Activated naive CD4-positive, alpha-beta T cell treated with anti-CD3 and anti-CD28 coated beads for 36 hours (primary cell): ENCODE measurements around the gene C1QTNF3. TPM values are rescaled to one million over a fixed set of nuclear protein-coding genes. Genes with fewer than 3 reads are reported as not detected.
"Not testable (repeated sequence)": the region's sequence is repeated elsewhere in the genome, so short reads cannot be mapped to it uniquely, and the experiment has no call there.

Source experiments
- CTCF ChIA-PET: fragments of 350-600 bp; sonication (Branson Sonifier 250); formaldehyde crosslinking; loops from one replicate; lab custom pipeline; 2021; ENCODE audit warnings: antibody characterized with exemption; lab: Charles Lee
- DNase-seq: peaks from one replicate; pipeline ENCODE4 v3.0.0-alpha.2; 2020
- H3K27ac Mint-ChIP-seq: one replicate; pipeline ENCODE4 v1.8.0; 2021; ENCODE audit warnings: mild to moderate bottlenecking, mixed read lengths
- H3K27me3 Mint-ChIP-seq: one replicate; pipeline ENCODE4 v1.8.0; 2021; ENCODE audit warnings: low read depth, mixed read lengths
- H3K36me3 Mint-ChIP-seq: one replicate; pipeline ENCODE4 v1.8.0; 2021; ENCODE audit warnings: low read depth, mixed read lengths
- H3K4me1 Mint-ChIP-seq: one replicate; pipeline ENCODE4 v1.8.0; 2021; ENCODE audit warnings: low read depth, mixed read lengths
- H3K4me3 Mint-ChIP-seq: one replicate; pipeline ENCODE4 v1.8.0; 2021; ENCODE audit warnings: mild to moderate bottlenecking, moderate library complexity, mixed read lengths
- H3K9me3 Mint-ChIP-seq: one replicate; pipeline ENCODE4 v1.8.0; 2021; ENCODE audit warnings: mixed read lengths
- intact Hi-C: fragments of 100-400 bp; cut with micrococcal nuclease; formaldehyde crosslinking; loops from one replicate; pipeline ENCODE4 v1.15.1; 2023
- total RNA-seq, 2 experiments: library from RNA; stranded (reverse); gene quantifications; one replicate each; pipeline ENCODE4 v1.2.3, GENCODE V29; 2021

The C1QTNF3 gene, protein sequence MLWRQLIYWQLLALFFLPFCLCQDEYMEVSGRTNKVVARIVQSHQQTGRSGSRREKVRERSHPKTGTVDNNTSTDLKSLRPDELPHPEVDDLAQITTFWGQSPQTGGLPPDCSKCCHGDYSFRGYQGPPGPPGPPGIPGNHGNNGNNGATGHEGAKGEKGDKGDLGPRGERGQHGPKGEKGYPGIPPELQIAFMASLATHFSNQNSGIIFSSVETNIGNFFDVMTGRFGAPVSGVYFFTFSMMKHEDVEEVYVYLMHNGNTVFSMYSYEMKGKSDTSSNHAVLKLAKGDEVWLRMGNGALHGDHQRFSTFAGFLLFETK
- 1 to 10 TPM; 1.1 to 1.7 TPM for total RNA-seq

DNA sequence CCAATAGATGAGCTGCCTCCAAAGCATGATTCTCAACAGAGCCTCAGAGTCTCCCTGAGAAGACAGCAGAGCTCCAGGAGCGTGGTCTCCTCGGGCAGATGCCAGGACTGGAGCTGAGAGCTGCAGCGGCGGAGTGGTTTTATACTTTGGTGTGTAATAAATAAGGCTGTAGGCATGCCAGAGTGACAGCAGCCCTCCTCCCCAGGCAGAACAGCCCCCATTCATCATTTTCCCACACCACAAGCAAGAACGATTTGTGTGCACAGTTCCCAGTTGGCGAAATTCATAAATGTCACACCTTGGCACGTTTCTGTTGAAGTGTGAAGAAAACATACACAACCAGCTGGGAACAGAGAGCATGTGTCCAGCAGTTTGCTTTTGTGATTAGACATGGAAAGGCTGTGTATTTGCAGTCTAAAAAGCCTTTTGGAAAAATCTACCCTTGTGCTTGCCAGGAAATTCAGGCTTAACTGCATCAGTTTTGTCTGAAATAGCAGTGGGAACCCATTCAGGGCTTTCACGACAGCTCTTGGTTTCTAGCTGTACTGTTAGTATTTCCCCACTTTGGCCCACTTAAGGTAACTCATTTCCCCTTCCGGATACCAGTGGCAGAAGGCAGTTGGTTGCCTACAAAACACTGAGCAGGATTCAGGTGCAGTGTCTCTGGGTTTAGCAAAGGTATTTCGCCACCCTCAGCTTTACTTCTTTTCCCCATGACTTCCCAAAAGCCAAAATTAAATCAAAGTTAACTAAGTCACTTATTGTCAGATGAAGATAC, at the start of gene C1QTNF3:
C1QTNF3 (minus strand) TSS at position 115 of the 778 bp plus-strand sequence; CDS start at position 27, 88 bp downstream.
- CTCF ChIA-PET: no interaction called here
- peaks cover 5% of the 10 kb centered on the region for H3K36me3 Mint-ChIP-seq
- H3K27me3 Mint-ChIP-seq: no peaks in the 10 kb centered on the region
- H3K4me1 Mint-ChIP-seq: no peaks in the 10 kb centered on the region
- H3K4me3 Mint-ChIP-seq: no peak within 1 kb of the TSS
- H3K27ac Mint-ChIP-seq: no peak within 1 kb of the TSS
- intact Hi-C loops: no loop called here
- H3K9me3 Mint-ChIP-seq: no peaks in the 10 kb centered on the region
- DNase-seq: no peak

DNA sequence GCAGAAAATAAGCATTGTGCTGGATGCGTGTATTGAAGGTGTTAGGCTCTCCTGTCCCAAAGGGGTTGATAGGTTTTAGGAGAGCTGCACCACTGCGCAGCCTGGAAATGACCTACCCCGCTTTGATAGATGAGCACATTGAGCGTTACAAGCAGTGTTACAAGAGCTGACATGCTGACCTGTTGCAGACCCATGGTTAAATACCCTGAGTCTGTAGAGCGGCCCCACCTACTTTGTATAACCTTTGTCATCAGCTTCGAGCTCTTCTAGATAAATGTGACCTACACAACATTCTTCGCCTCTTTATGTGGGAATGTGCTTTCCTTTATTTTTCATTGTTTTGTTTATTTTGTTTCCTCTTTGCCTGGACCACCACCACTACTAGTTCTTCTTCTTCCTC, 48.0 kb upstream of the C1QTNF3 start:
- CTCF ChIA-PET: not testable (repeated sequence)

DNA sequence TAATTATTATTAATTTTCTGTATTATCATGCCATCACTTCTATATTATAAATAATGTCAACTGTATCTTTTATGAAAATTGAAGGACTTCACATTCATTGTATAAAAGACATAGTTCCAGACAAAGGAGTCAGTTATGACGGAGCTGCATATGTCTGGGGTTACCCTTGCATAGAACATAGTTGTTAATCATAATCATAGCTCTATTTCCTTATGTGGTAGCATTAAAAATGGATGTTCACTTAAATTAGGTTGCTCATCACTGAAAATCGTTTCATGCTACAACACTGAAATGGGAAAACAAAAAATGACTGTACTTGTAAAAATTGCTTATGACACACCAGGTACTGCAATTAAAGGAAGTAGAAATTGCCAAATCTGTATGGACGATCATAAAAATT, 46.8 kb upstream of the C1QTNF3 start:
- H3K9me3 Mint-ChIP-seq, H3K4me3 Mint-ChIP-seq, H3K27me3 Mint-ChIP-seq, H3K4me1 Mint-ChIP-seq, CTCF ChIA-PET, DNase-seq, H3K27ac Mint-ChIP-seq, H3K36me3 Mint-ChIP-seq, intact Hi-C loops: not testable (repeated sequence)

More for the DNA sequence above, 48.0 kb upstream of the C1QTNF3 start:
- DNase-seq, intact Hi-C loops, H3K9me3 Mint-ChIP-seq, H3K27ac Mint-ChIP-seq, H3K27me3 Mint-ChIP-seq, H3K4me1 Mint-ChIP-seq, H3K36me3 Mint-ChIP-seq, H3K4me3 Mint-ChIP-seq: not testable (repeated sequence)

DNA sequence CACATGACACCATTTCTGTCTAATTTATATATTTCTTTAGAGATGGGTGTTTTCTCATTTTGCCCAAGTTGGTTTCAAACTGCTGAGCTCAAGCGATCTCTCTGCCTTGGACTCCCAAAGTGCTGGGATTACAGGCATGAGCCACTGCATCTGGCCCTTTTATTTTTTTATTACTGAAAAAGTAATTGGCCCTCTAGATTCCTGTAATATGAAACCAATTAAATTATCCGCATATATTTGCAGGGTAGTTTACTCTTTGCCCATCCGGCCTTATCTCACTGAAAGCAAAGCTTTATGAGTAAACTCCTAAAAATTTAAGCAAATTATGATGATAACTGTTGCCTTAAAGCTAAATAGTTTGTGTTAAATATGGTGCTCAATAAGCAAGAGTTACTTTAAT, 44.7 kb upstream of the C1QTNF3 start:
- intact Hi-C loops, H3K27me3 Mint-ChIP-seq, H3K4me3 Mint-ChIP-seq, H3K9me3 Mint-ChIP-seq, CTCF ChIA-PET, DNase-seq, H3K4me1 Mint-ChIP-seq, H3K27ac Mint-ChIP-seq, H3K36me3 Mint-ChIP-seq: not testable (repeated sequence)

DNA sequence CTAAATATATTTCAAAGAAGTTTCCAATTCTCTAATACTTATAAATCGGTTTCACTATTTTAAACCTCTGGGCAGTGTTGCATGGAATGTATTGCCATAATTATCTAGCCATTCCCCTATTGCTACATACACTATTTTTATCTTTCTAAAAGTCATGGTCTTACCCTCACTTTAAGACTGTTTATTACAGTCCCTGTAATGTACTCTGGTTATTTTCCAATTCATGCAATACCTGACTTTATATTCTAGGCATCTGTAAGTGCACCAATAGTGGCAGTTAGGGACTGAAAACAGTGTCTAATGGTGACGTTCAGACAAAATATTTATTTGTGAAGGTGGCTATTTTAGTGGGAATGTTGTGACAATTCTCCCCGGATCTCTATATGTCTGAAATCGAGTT, 40.9 kb upstream of the C1QTNF3 start:
- H3K9me3 Mint-ChIP-seq, H3K4me1 Mint-ChIP-seq, H3K27me3 Mint-ChIP-seq, H3K4me3 Mint-ChIP-seq, H3K27ac Mint-ChIP-seq, H3K36me3 Mint-ChIP-seq, CTCF ChIA-PET, intact Hi-C loops, DNase-seq: not testable (repeated sequence)

DNA sequence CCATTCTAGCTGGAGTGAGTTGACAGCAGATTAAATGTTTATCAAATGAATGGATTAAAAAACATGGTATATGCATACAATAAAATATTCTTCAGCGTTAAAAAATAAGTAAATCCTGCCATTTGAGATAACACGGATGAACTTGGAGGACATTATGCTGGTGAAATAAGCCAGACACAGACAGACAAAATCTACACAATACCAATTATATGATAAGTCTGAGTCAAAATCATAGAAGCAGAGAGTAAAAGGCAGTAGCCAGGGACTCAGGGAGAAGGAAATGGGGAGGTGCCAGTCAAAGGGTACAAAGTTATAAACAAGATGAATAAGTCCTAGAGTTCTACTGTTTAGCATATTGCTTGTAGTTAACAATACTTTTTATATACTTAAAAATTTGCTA, 36.5 kb upstream of the C1QTNF3 start:
- intact Hi-C loops, H3K27me3 Mint-ChIP-seq, H3K36me3 Mint-ChIP-seq, H3K9me3 Mint-ChIP-seq, H3K27ac Mint-ChIP-seq, DNase-seq, CTCF ChIA-PET, H3K4me1 Mint-ChIP-seq, H3K4me3 Mint-ChIP-seq: not testable (repeated sequence)

DNA sequence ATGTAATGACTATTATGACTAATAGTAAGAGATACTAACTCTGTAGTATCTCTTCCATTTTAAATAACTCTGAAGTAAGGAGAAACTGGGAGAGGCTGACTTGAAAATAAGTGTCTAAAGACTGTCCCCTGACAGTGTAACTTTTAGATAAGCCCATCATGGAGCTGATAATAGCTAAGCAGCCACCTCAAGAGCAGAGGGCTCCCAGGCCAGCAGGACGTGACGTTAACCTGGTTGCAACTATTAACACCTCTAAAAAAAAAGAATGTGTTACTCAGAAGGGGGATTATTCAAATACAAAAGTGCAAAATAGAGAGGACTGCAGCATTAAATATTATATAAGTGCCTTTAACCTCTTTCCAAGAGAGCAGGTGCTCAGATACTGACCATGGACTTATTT, 34.6 kb upstream of the C1QTNF3 start:
- H3K4me3 Mint-ChIP-seq, intact Hi-C loops, DNase-seq, CTCF ChIA-PET, H3K27me3 Mint-ChIP-seq, H3K4me1 Mint-ChIP-seq, H3K9me3 Mint-ChIP-seq, H3K36me3 Mint-ChIP-seq, H3K27ac Mint-ChIP-seq: not testable (repeated sequence)

DNA sequence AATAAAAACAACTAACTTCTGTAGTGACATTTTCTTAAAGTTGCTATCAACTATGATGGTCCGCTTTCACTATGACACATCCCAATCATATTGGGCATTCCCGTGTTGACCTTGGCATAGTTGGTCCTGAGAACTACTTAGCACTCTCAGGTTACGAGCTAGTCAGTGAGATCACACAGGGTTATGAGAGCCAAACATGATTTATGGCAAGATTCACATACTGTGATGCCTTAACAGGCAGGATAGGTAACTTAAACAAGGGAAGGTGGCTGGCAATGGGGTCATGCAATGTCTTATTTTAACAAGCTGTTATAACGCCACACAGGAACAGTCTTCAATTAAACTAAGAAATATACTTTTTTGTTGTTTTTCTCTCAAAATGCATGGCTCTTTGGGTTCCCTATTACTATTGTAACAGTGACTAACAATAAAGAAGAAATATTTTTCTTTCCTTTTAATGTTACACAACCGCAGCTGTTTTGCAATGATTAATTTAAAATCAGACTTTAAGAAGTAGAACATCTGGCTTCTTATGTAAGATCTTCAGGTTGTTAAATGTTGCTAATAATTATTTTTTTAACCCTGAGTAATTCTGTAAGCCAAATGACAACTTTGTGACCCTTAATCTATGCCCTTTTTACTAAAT, 33.8 kb upstream of the C1QTNF3 start:
- CTCF ChIA-PET, DNase-seq, H3K27me3 Mint-ChIP-seq, intact Hi-C loops, H3K36me3 Mint-ChIP-seq, H3K9me3 Mint-ChIP-seq, H3K4me1 Mint-ChIP-seq, H3K4me3 Mint-ChIP-seq, H3K27ac Mint-ChIP-seq: not testable (repeated sequence)

DNA sequence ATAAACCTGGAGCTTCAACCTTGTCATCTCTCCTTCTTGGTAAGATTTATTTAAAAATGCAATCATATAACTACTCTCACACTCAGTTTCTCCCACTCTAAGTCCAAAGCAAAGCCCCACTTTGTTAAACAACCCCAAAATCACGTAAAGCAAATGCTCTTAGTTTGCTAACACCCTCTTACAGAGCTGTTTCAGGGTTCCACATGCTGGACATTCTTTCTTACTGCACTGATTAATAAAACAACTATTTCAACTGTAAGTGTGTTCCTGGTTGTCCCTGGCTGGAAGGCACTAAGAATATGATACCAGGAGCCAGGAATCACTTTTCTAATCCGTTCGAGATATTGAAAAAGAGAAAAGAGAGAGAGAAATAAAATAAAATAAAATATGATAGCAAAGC, 31.5 kb upstream of the C1QTNF3 start:
- DNase-seq, H3K4me1 Mint-ChIP-seq, H3K36me3 Mint-ChIP-seq, H3K9me3 Mint-ChIP-seq, H3K4me3 Mint-ChIP-seq, CTCF ChIA-PET, H3K27ac Mint-ChIP-seq, H3K27me3 Mint-ChIP-seq, intact Hi-C loops: not testable (repeated sequence)

DNA sequence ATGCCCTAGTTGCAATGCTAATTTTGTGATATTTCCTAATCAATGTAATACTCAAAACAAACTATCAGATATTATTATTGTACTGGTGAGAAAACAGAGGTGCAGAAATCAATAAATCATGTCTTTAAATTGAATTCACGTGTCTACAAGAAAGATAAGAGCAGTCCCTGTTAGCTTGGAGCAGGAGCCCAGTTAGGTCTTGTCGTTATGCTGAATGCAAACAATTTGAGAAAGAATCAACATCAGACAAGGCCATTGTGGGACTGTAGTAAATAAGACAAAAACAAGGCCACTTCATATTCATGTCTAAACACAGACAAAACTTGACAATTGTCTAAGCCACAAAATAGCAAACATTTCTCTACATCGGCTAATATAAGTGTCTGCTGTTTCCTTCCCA, 31.1 kb upstream of the C1QTNF3 start:
- H3K36me3 Mint-ChIP-seq, H3K27me3 Mint-ChIP-seq, H3K4me1 Mint-ChIP-seq, CTCF ChIA-PET, intact Hi-C loops, H3K4me3 Mint-ChIP-seq, H3K9me3 Mint-ChIP-seq, DNase-seq, H3K27ac Mint-ChIP-seq: not testable (repeated sequence)

DNA sequence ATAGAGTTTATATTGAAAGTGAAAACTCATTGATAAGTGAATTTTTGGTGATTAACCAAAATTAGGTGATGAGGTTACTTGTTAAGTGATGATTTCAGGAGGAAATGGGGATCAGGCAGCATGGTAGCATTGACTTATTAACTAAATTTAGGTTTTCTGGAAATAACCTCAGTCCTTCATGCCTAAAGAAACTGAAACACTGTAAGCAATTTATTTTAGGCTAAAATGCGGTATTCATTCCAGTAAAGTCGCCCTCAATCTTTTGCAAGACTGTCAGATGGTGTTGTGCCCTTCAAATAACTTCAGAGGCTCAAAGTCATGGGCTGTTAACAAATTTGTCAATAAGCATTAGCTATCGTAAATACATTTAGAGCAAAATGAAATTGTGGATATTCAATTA, 27.6 kb upstream of the C1QTNF3 start:
- H3K9me3 Mint-ChIP-seq: not testable (repeated sequence)

DNA sequence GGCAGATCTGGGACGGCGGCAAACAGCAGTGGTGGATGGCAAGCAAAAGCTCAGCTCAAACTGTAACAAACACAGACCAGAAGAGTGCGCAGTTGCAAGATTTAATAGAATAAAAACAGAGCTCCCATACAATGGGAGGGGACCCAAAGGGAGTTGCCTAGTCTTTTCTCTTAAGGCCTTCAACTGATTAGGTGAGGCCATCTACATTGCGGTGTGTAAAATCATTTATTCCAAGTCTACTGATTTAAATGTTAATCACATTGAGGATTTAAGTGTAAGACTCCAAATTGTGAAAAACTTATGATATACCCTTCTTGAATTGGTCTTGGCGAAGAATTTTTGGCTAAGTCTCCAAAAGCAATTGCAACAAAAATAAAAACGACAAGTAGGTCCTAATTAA, 21.6 kb upstream of the C1QTNF3 start:
- Mint-ChIP-seq H3K4me1 (no peaks in the 10 kb centered on the region), H3K36me3 (peaks cover 37% of the 10 kb centered on the region), H3K4me3 (no peak overlapping the region), H3K27me3 (no peaks in the 10 kb centered on the region), H3K27ac (no peak overlapping the region), H3K9me3 (peaks cover 2% of the 10 kb centered on the region)
- no peak for DNase-seq
- CTCF ChIA-PET: no interaction called here
- intact Hi-C loops: no loop called here

More for the DNA sequence above, 27.6 kb upstream of the C1QTNF3 start:
- H3K4me3 Mint-ChIP-seq, H3K4me1 Mint-ChIP-seq, H3K27ac Mint-ChIP-seq, H3K27me3 Mint-ChIP-seq, intact Hi-C loops, DNase-seq, CTCF ChIA-PET: not testable (repeated sequence)
- H3K36me3 Mint-ChIP-seq: peaks cover 16% of the 10 kb centered on the region

DNA sequence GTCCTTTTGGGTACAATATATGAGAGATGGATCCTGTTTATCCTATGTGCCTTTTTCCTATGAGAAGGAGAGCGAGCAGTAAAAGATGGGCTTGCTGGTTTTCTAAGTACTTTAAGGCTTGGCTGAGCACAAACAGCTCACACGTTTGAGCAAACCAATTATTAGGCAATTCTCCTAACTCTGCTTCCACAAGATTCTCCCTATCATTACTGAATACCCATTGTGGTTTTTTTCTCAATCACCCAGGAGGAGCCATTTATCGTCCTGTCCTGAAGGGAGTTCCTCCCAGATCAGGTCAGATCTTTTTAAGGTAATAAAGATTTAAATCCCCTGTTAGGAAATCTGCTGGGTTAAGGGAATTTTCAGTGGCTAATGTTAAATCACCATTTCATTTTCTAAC, 19.4 kb upstream of the C1QTNF3 start:
- Mint-ChIP-seq H3K27me3 (no peaks in the 10 kb centered on the region), H3K4me3 (no peak overlapping the region), H3K9me3 (peaks cover 2% of the 10 kb centered on the region), H3K4me1 (no peaks in the 10 kb centered on the region), H3K27ac (no peak overlapping the region), H3K36me3 (peaks cover 40% of the 10 kb centered on the region)
- intact Hi-C loops: no loop called here
- CTCF ChIA-PET: no interaction called here
- DNase-seq: no peak
